Measurements from ENCODE around the gene DMAC2.
"Not testable (repeated sequence)": the region's sequence is repeated elsewhere in the genome, so short reads cannot be mapped to it uniquely, and the experiment has no call there.

Gene DMAC2

GRCh38 chr19:41439441-41440222 lies at the start of gene DMAC2:
Gene DMAC2, minus strand, starts transcription at chr19:41439912. Its CDS starts 13 bp downstream, at chr19:41439899.
- DNase-seq (ENCODE audit: low read depth, low spot score) = peak; percentile 94

DNA sequence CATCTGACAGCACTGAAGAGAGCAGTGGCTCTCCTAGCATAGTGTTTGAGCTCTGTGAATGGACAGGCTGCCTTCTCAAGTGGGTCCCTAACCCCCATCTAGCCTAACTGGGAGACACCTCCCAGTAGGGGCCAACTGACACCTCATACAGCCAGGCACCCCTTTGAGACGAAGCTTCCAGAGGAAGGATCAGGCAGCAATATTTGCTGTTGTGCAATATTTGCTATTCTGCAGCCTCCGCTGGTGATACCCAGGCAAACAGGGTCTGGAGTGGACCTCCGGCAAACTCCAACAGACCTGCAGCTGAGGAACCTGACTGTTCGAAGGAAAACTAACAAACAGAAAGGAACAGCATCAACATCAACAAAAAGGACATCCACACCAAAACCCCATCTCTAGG lies 47.2 kb upstream of the DMAC2 start:
- not testable (repeated sequence) for DNase-seq (ENCODE audit: low read depth, low spot score)

DNA sequence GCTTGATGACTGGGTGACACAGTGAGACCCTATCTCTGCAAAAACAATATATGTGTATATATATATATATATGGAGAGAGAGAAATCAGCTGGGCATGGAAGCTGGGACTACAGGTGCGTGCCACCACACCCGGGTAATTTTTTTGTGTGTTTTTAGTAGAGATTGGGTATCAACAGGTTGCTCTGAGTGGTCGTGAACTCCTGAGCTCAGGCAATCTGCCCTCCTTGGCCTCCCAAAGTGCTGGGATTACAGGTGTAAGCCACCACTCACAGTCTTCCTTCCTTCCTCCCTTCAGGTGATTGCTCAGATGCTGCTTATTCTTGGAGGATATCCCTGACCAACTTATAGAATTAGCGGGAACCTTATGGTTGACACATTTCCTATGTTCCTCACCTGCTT lies 45.1 kb upstream of the DMAC2 start:
- no peak for DNase-seq (ENCODE audit: low read depth, low spot score)

DNA sequence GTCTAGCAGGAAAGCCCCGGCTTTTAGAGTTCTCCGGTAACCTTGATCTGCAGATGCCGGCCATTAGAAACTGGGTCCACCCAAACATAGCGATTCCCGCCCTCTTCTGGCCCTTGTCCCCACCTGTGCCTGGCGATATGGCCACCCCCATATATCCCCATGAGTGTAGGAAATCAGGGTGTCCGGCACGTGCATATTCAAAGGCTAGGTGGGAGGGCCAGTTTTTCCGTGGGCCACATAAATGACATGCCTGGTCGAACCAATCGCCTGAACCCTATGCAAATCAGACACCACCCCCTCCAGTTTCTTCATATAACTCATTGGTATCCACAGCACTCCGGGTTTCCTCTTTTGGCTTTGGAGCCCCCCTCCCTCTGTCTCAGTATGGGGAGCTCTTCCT lies 40.6 kb upstream of the DMAC2 start:
- DNase-seq (ENCODE audit: low read depth, low spot score) = no peak

GRCh38 chr19:41479757-41480191 lies 40.1 kb upstream of the DMAC2 start:
- DNase-seq (ENCODE audit: low read depth, low spot score) = no peak

- DNase-seq (ENCODE audit: low read depth, low spot score) = no peak
Observed at GRCh38 chr19:41478875-41479756, 39.4 kb upstream of the DMAC2 start.

- DNase-seq (ENCODE audit: low read depth, low spot score) = no peak
Observed at GRCh38 chr19:41478171-41478570, 38.5 kb upstream of the DMAC2 start.

GRCh38 chr19:41476583-41476982 lies 36.9 kb upstream of the DMAC2 start:
- DNase-seq (ENCODE audit: low read depth, low spot score) = no peak

- not testable (repeated sequence) for DNase-seq (ENCODE audit: low read depth, low spot score)
Observed at GRCh38 chr19:41463257-41464256, 23.8 kb upstream of the DMAC2 start.

DNA sequence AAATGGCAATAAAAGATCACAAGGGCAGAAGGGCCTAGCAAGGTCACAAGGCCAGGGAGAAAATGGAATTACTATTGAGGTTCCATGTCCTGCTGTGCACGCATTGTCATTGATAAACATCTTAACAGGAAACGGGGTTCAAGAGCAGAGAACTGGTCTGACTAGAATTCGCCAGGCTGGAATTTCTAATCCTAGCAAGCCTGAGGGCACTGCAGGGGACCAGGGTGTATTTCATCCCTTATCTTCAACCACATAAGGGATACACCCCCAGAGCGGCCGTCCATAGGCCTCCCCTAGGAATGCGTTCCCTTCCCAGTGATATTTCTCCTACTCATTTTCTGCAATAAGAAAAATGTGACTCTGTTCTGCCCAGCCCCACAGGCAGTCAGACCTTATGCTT lies 22.8 kb upstream of the DMAC2 start:
- DNase-seq (ENCODE audit: low read depth, low spot score) = no peak

GRCh38 chr19:41457241-41457640 lies 17.5 kb upstream of the DMAC2 start:
- DNase-seq (ENCODE audit: low read depth, low spot score) = no peak

DNA sequence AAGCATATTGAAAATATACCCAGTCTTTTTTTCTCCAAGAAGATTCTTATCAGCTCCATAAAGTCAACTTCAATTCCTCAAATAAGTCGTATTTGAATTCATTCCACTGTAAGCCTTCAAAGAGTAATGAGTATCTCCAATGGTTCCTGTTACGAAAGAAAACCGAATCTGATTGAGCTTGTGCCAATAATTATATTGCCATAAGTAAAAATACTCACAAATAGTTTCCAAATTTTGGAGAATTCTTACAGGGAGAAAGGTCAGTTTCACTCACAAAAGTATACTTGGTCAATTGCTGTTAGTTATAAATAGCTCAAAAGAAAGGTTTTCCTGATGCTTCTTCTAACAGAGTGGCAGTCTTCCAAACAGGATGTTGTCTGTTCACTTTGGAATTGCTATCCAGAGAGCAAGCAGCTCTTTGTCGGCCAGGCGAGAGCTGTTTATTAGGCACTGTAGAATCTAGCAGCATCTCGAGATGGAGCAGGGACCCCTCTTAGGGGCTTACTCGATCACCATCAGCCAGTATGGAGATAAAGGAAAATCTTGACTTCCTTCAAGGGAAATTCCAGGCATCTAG lies 16.7 kb upstream of the DMAC2 start:
- DNase-seq (ENCODE audit: low read depth, low spot score) = no peak

GRCh38 chr19:41455936-41456335 lies 16.2 kb upstream of the DMAC2 start:
- no peak for DNase-seq (ENCODE audit: low read depth, low spot score)

DNA sequence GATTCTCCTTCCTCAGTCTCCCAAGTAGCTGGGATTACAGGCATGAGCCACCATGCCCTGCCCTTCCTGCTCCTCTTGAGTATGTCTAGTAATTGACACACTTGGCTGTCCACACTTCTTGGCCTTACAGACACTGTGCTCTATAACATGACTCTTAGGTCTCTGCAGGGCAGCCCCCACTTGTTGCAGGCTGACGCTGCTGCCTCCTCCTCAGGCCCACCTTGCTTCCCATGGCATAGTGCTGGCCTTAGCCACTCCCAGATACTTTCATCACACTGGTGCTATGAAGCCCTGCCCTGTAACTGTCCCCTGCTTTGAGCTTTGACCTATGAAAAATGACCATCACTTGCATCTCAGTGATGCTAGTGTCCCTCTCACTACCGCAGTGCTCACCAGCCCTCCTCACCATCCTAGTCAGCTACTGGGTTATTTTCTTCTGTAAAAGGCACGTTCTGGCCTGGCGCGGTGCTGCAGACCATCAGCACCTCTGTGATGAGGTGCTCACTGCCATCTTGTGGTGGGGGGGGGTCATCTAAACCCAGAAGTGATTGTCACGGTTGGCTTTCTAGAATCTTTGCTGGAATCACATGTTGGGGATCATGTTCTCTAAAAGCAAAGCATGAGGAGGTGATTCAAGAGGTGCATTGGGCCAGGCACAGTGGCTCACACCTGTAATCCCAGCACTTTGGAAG lies 13.0 kb upstream of the DMAC2 start:
- DNase-seq (ENCODE audit: low read depth, low spot score) = no peak

GRCh38 chr19:41449865-41450178 lies 10.1 kb upstream of the DMAC2 start:
- DNase-seq (ENCODE audit: low read depth, low spot score) = no peak

GRCh38 chr19:41449079-41449864 lies 9.6 kb upstream of the DMAC2 start:
- no peak for DNase-seq (ENCODE audit: low read depth, low spot score)

DNA sequence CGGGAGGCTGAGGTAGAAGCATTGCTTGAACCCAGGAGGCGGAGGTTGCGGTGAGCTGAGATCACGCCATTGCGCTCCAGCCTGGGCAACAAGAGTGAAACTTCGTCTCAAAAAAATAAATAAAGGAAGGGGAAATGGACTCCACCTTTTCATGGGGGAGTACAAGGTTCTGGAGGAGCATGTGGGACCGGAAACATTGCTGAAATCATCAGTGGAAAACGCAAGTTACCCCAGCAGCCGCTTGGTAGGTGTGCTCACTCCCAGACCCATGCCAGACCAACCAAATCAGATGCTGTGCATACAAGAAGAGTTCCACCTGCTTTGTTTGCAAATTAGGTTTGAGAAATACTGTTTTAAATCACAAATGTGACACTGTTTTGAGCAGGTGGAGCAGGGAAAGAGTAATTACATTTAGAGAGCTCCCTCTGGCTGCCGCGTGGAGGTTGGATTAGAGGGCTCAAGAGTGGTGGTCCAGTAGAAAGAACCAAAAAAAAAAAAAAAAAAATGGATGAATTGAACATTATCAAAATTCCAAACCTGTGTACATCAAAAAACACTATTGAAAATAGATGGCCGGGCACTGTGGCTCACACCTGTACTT lies 8.1 kb upstream of the DMAC2 start:
- DNase-seq (ENCODE audit: low read depth, low spot score) = no peak

GRCh38 chr19:41445575-41445974 lies 5.9 kb upstream of the DMAC2 start:
- no peak for DNase-seq (ENCODE audit: low read depth, low spot score)

- DNase-seq (ENCODE audit: low read depth, low spot score) = no peak
Observed at GRCh38 chr19:41443813-41444455, 4.2 kb upstream of the DMAC2 start.

All from smooth muscle cell of the brain vasculature (primary cell).